Caco-2 (cell line): ENCODE measurements around the gene AVPI1. TPM values are rescaled to one million over a fixed set of nuclear protein-coding genes. Genes with fewer than 3 reads are reported as not detected.

ENCODE experiments used
- BruUV-seq: library from RNA; stranded (reverse); fragments of 400-500 nt; replicated peaks from 2 replicates; lab custom pipeline; 2021; lab: Mats Ljungman, UMichigan
- CTCF ChIA-PET: fragments of 300-600 bp; sonication (Branson Sonifier 250); formaldehyde crosslinking; loops from one replicate; lab custom pipeline; 2022; ENCODE audit warnings: antibody characterized with exemption; lab: Charles Lee
- POLR2A ChIA-PET: fragments of 300-600 bp; sonication (Branson Sonifier 250); formaldehyde crosslinking; loops from one replicate; lab custom pipeline; 2022; ENCODE audit warnings: antibody characterized with exemption; lab: Charles Lee
- DNase-seq, 2 experiments: peaks; one replicate each; pipeline versions ENCODE4 v3.0.0 to v3.0.0-alpha.2; 2020 to 2022
- H3K27me3 ChIP-seq: replicated peaks from 2 replicates; pipeline ENCODE4 v1.6.0; 2011; ENCODE audit warnings: low read length; ENCODE audit not compliant: control insufficient read depth, insufficient read depth
- H3K36me3 ChIP-seq: 2 replicates; pipeline ENCODE4 v1.5.1; 2011; ENCODE audit warnings: low read length; ENCODE audit not compliant: control insufficient read depth, insufficient read depth
- H3K4me1 ChIP-seq: fragments of 250-450 bp; sonication (Bioruptor Pico); 2 replicates; pipeline ENCODE4 v1.5.1; 2020; ENCODE audit warnings: mild to moderate bottlenecking
- H3K4me3 ChIP-seq: 2 replicates; pipeline ENCODE4 v1.5.1; 2011; ENCODE audit warnings: low read depth, mild to moderate bottlenecking, control low read depth, low read length
- H3K9me3 ChIP-seq: fragments of 250-450 bp; sonication (Bioruptor Pico); 2 replicates; pipeline ENCODE4 v1.5.1; 2020; ENCODE audit warnings: mild to moderate bottlenecking, moderate library complexity
- H3K27ac Mint-ChIP-seq: one replicate; pipeline ENCODE4 v1.8.0; 2022; ENCODE audit warnings: mixed read lengths; ENCODE audit not compliant: unreplicated experiment
- H3K27me3 Mint-ChIP-seq: one replicate; pipeline ENCODE4 v1.8.0; 2022; ENCODE audit warnings: mixed read lengths; ENCODE audit not compliant: insufficient read depth, unreplicated experiment
- H3K36me3 Mint-ChIP-seq: one replicate; pipeline ENCODE4 v1.8.0; 2022; ENCODE audit warnings: mild to moderate bottlenecking, mixed read lengths; ENCODE audit not compliant: insufficient read depth, unreplicated experiment
- H3K4me1 Mint-ChIP-seq: one replicate; pipeline ENCODE4 v1.8.0; 2022; ENCODE audit warnings: low read depth, mixed read lengths; ENCODE audit not compliant: unreplicated experiment
- H3K4me3 Mint-ChIP-seq: one replicate; pipeline ENCODE4 v1.8.0; 2022; ENCODE audit warnings: mild to moderate bottlenecking, moderate library complexity, mixed read lengths; ENCODE audit not compliant: unreplicated experiment
- H3K9me3 Mint-ChIP-seq: one replicate; pipeline ENCODE4 v1.8.0; 2022; ENCODE audit warnings: mixed read lengths; ENCODE audit not compliant: unreplicated experiment
- intact Hi-C: fragments of 100-400 bp; cut with micrococcal nuclease; formaldehyde crosslinking; loops from one replicate; pipeline ENCODE4 v1.10.0; 2022; ENCODE audit not compliant: unreplicated experiment
- total RNA-seq: library from RNA; stranded (reverse); gene quantifications from 2 replicates; pipeline ENCODE4 v1.2.3, GENCODE V29; 2022
- TF ChIP-seq, protein P1 (sequence below), 2 experiments: fragments of 200-600 bp in 1 of 2; IDR thresholded peaks; 1 replicate in 1 of 2; 2 replicates in 1 of 2; pipeline versions ENCODE4 v1.5.1 to v1.8.0; 2011 to 2022; ENCODE audit warnings: antibody characterized with exemption in 1 of 2, control low read depth in 1 of 2, inconsistent platforms in 1 of 2, low read depth in 1 of 2, low read length in 1 of 2, mild to moderate bottlenecking in 1 of 2, moderate library complexity in 1 of 2; ENCODE audit not compliant: insufficient read depth in 1 of 2, severe bottlenecking in 1 of 2, unreplicated experiment in 1 of 2

Gene AVPI1
- total RNA-seq, 1 experiment from 2014 or later, result 17.1 TPM

GRCh38 chr10:97664282-97664850 lies 22.7 kb downstream of the AVPI1 start:
- ChIA-PET CTCF (interaction anchor here (0.9 to 1.3 kb wide), 2 partner anchors 13 to 14 kb away, joined by 5 to 6 read pairs; no protein-coding TSS in a partner anchor), POLR2A (interaction anchor here (0.5 to 1.3 kb wide), 6 partner anchors 15 to 50 kb away, joined by 3 to 18 read pairs (median 8); partner anchors contain the start of genes AVPI1, MARVELD1 and PI4K2A)
- intact Hi-C loops, result loop anchor here (1.0 kb wide), 3 partner anchors 15 to 24 kb away; partner anchors contain the start of genes AVPI1 and PI4K2A
- H3K27me3 ChIP-seq, result no peaks in the 10 kb centered on the region
- no TSS peak for BruUV-seq
- Mint-ChIP-seq H3K36me3 (peaks cover 70% of the 10 kb centered on the region), H3K4me1 (peaks cover 20% of the 10 kb centered on the region), H3K4me3 (peak overlapping the region; percentile 7), H3K9me3 (no peaks in the 10 kb centered on the region), H3K27ac (peak overlapping the region; percentile 17), H3K27me3 (no peaks in the 10 kb centered on the region)
- DNase-seq, result peak; percentile 67 to 76
- no peak overlapping the region for H3K4me3 ChIP-seq
- peaks cover 46% of the 10 kb centered on the region for H3K4me1 ChIP-seq
- H3K36me3 ChIP-seq, result no peaks in the 10 kb centered on the region
- TF ChIP-seq, protein P1, sequence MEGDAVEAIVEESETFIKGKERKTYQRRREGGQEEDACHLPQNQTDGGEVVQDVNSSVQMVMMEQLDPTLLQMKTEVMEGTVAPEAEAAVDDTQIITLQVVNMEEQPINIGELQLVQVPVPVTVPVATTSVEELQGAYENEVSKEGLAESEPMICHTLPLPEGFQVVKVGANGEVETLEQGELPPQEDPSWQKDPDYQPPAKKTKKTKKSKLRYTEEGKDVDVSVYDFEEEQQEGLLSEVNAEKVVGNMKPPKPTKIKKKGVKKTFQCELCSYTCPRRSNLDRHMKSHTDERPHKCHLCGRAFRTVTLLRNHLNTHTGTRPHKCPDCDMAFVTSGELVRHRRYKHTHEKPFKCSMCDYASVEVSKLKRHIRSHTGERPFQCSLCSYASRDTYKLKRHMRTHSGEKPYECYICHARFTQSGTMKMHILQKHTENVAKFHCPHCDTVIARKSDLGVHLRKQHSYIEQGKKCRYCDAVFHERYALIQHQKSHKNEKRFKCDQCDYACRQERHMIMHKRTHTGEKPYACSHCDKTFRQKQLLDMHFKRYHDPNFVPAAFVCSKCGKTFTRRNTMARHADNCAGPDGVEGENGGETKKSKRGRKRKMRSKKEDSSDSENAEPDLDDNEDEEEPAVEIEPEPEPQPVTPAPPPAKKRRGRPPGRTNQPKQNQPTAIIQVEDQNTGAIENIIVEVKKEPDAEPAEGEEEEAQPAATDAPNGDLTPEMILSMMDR (IDR thresholded peaks at IDR 0.05; ENCODE audit: insufficient read depth in 1 of 2, low read depth in 1 of 2, low read length in 1 of 2, severe bottlenecking in 1 of 2, unreplicated experiment in 1 of 2), result no peak
- H3K9me3 ChIP-seq, result no peaks in the 10 kb centered on the region

GRCh38 chr10:97659589-97659988 lies 27.5 kb downstream of the AVPI1 start:
- Histone ChIP-seq H3K36me3 (no peaks in the 10 kb centered on the region; the same call in 1 of the 2 replicates), H3K4me3 (no peak overlapping the region), H3K27me3 (no peaks in the 10 kb centered on the region), H3K4me1 (peaks cover 22% of the 10 kb centered on the region), H3K9me3 (no peaks in the 10 kb centered on the region)
- no TSS peak for BruUV-seq
- Mint-ChIP-seq H3K4me3 (no peak overlapping the region), H3K9me3 (no peaks in the 10 kb centered on the region), H3K27me3 (no peaks in the 10 kb centered on the region), H3K27ac (no peak overlapping the region), H3K36me3 (peaks cover 75% of the 10 kb centered on the region), H3K4me1 (peaks cover 15% of the 10 kb centered on the region)
- ChIA-PET POLR2A (no interaction called here), CTCF (no interaction called here)
- intact Hi-C loops, result no loop called here
- no peak for DNase-seq
- TF ChIP-seq, protein P1 (IDR thresholded peaks at IDR 0.05; ENCODE audit: insufficient read depth in 1 of 2, low read depth in 1 of 2, low read length in 1 of 2, severe bottlenecking in 1 of 2, unreplicated experiment in 1 of 2), result no peak

- TF ChIP-seq, protein P1 (IDR thresholded peaks at IDR 0.05; ENCODE audit: insufficient read depth in 1 of 2, low read depth in 1 of 2, low read length in 1 of 2, severe bottlenecking in 1 of 2, unreplicated experiment in 1 of 2), result no peak
- ChIA-PET CTCF (no interaction called here), POLR2A (no interaction called here)
- BruUV-seq, result no TSS peak
- no peak overlapping the region for H3K4me3 ChIP-seq
- Mint-ChIP-seq H3K4me1 (no peaks in the 10 kb centered on the region), H3K27me3 (no peaks in the 10 kb centered on the region), H3K4me3 (no peak overlapping the region), H3K27ac (no peak overlapping the region), H3K36me3 (peaks cover 72% of the 10 kb centered on the region), H3K9me3 (no peaks in the 10 kb centered on the region)
- no peaks in the 10 kb centered on the region for H3K9me3 ChIP-seq
- no peaks in the 10 kb centered on the region for H3K27me3 ChIP-seq
- intact Hi-C loops, result no loop called here
- H3K4me1 ChIP-seq, result no peaks in the 10 kb centered on the region
- DNase-seq, result no peak
- peaks cover 2% of the 10 kb centered on the region; the same call in 1 of the 2 replicates for H3K36me3 ChIP-seq
These were observed 30.3 kb downstream of the AVPI1 start for GRCh38 chr10:97656777-97657176.
